GM12878 (cell line): ENCODE data around the gene NR6A1. TPM values are rescaled to one million over a fixed set of nuclear protein-coding genes. Genes with fewer than 3 reads are reported as not detected.

Experiments
- ATAC-seq: fragments of 200-7000 bp; cut with Tn5 transposase; 3 replicates; pipeline ENCODE4 v1.9.1; 2020; ENCODE audit warnings: mild to moderate bottlenecking, moderate library complexity
- BruUV-seq: library from RNA; stranded (reverse); fragments of 400-500 nt; replicated peaks from 2 replicates; lab custom pipeline; 2021; lab: Mats Ljungman, UMichigan
- CTCF ChIA-PET: fragments of 300-600 bp; sonication (Branson Sonifier 250); formaldehyde crosslinking; extraction: SDS; loops from one replicate; lab custom pipeline; 2021; ENCODE audit warnings: inconsistent platforms; lab: Yijun Ruan, JAX
- POLR2A ChIA-PET: fragments of 350-600 bp; formaldehyde crosslinking; extraction: SDS; loops from one replicate; lab custom pipeline; 2021; ENCODE audit warnings: inconsistent platforms; lab: Charles Lee
- RAD21 ChIA-PET: fragments of 300-600 bp; sonication (Branson Sonifier 250); formaldehyde crosslinking; loops from one replicate; lab custom pipeline; 2023; ENCODE audit warnings: antibody characterized with exemption; ENCODE audit not compliant: unreplicated experiment; lab: Charles Lee
- SMC1A ChIA-PET: fragments of 300-600 bp; sonication (Branson Sonifier 250); formaldehyde crosslinking; loops from one replicate; lab custom pipeline; 2023; ENCODE audit not compliant: unreplicated experiment, uncharacterized antibody; lab: Charles Lee
- DNase-seq: peaks from one replicate; pipeline ENCODE4 v3.0.0-alpha.2; 2011; ENCODE audit warnings: low read depth, low spot score
- FAIRE-seq: peaks from 3 replicates; lab custom pipeline; 2011; peaks lifted over from hg19 to GRCh38; lab: Jason Lieb, UNC
- H2AFZ ChIP-seq: 2 replicates; pipeline ENCODE4 v1.6.0; 2011; ENCODE audit warnings: low read depth, low read length, control low read depth; ENCODE audit not compliant: control insufficient read depth
- H3K27ac ChIP-seq: 2 replicates; pipeline ENCODE4 v1.5.1; 2011; ENCODE audit warnings: control low read depth; ENCODE audit not compliant: control insufficient read depth, insufficient read depth
- H3K27me3 ChIP-seq, 2 experiments: replicated peaks in 1 of 2; 2 replicates each; pipeline versions ENCODE4 v1.6.0 to v1.6.1; 2011; ENCODE audit warnings: low read length in 1 of 2; ENCODE audit not compliant: control insufficient read depth in 2 of 2, insufficient read depth in 2 of 2
- H3K36me3 ChIP-seq, 2 experiments: 2 replicates each; pipeline ENCODE4 v1.5.1; 2011; ENCODE audit warnings: low read length in 1 of 2; ENCODE audit not compliant: control insufficient read depth in 2 of 2, insufficient read depth in 2 of 2
- H3K4me1 ChIP-seq: 2 replicates; pipeline ENCODE4 v1.6.1; 2011; ENCODE audit warnings: mild to moderate bottlenecking, low read length, moderate library complexity, mixed read lengths; ENCODE audit not compliant: control insufficient read depth, insufficient read depth
- H3K4me2 ChIP-seq: 2 replicates; pipeline ENCODE4 v1.6.0; 2011; ENCODE audit warnings: control low read depth; ENCODE audit not compliant: control insufficient read depth, insufficient read depth
- H3K4me3 ChIP-seq: fragments of 200-600 bp; sonication (generic); 2 replicates; pipeline ENCODE4 v1.5.1; 2016
- H3K79me2 ChIP-seq: 2 replicates; pipeline ENCODE4 v1.6.0; 2011; ENCODE audit warnings: low read length; ENCODE audit not compliant: control insufficient read depth, insufficient read depth
- H3K9ac ChIP-seq: 2 replicates; pipeline ENCODE4 v1.8.0; 2011; ENCODE audit warnings: low read length, control low read depth, mixed read lengths; ENCODE audit not compliant: control insufficient read depth, insufficient read depth
- H3K9me3 ChIP-seq: replicated peaks from 3 replicates; pipeline ENCODE4 v1.5.1; 2011; ENCODE audit warnings: mild to moderate bottlenecking, low read length; ENCODE audit not compliant: control insufficient read depth, insufficient read depth
- H4K20me1 ChIP-seq: 2 replicates; pipeline ENCODE4 v1.6.0; 2011; ENCODE audit not compliant: control insufficient read depth, insufficient read depth
- EED ChIP-seq: sonication (generic); IDR thresholded peaks from 2 replicates; pipeline ENCODE4 v1.6.1; 2016; ENCODE audit warnings: antibody characterized with exemption, low read depth
- EP300 ChIP-seq, 2 experiments: fragments of 150-350 bp in 1 of 2; IDR thresholded peaks; 2 replicates each; pipeline ENCODE4 v1.6.1; 2011 to 2012; ENCODE audit warnings: low read depth in 2 of 2, low read length in 2 of 2, borderline replicate concordance in 1 of 2, improper control_type of control experiment in 1 of 2, inconsistent platforms in 1 of 2; ENCODE audit not compliant: control insufficient read depth in 1 of 2
- HCFC1 ChIP-seq: fragments of 150-350 bp; IDR thresholded peaks from 2 replicates; pipeline ENCODE4 v1.6.1; 2014; ENCODE audit warnings: low read length
- HDAC6 ChIP-seq: fragments of 200-600 bp; sonication (generic); IDR thresholded peaks from one replicate; pipeline ENCODE4 v1.8.0; 2017; ENCODE audit warnings: antibody characterized with exemption; ENCODE audit not compliant: unreplicated experiment
- KAT2A ChIP-seq: conservative IDR thresholded peaks from 2 replicates; pipeline ENCODE4 v1.6.1; 2011; ENCODE audit warnings: low read depth, low read length; ENCODE audit not compliant: control insufficient read depth
- MEF2B ChIP-seq: fragments of 450-650 bp; IDR thresholded peaks from 2 replicates; pipeline ENCODE4 v1.6.1; 2018; ENCODE audit warnings: mild to moderate bottlenecking, moderate library complexity; ENCODE audit not compliant: partially characterized antibody, poor library complexity, severe bottlenecking
- MTA3 ChIP-seq: IDR thresholded peaks from 2 replicates; pipeline ENCODE4 v1.6.1; 2012; ENCODE audit warnings: low read length, inconsistent platforms, borderline replicate concordance
- NBN ChIP-seq: fragments of 450-650 bp; IDR thresholded peaks from 2 replicates; pipeline ENCODE4 v1.6.1; 2016
- ZNF24 ChIP-seq: fragments of 450-650 bp; IDR thresholded peaks from 2 replicates; pipeline ENCODE4 v1.6.1; 2017; ENCODE audit warnings: antibody characterized with exemption, mild to moderate bottlenecking
- ZZZ3 ChIP-seq: IDR thresholded peaks from 2 replicates; pipeline ENCODE4 v1.6.1; 2011; ENCODE audit warnings: low read depth; ENCODE audit not compliant: control insufficient read depth, insufficient read length
- WGBS: methylation state at CpG from one replicate; pipeline ENCODE4 v1.1.6; 2016; ENCODE audit warnings: low lambda C conversion rate; ENCODE audit not compliant: insufficient replicate concordance, insufficient coverage; ENCODE audit errors: missing lambda C conversion rate; 5-methylcytosine and 5-hydroxymethylcytosine counted together
- in situ Hi-C: fragments of 300-500 bp; cut with MboI; formaldehyde crosslinking; loops from 9 replicates; pipeline ENCODE4 v1.14.3; 2018; ENCODE audit warnings: mixed read lengths
- intact Hi-C: fragments of 100-400 bp; cut with micrococcal nuclease; formaldehyde crosslinking; loops from one replicate; pipeline ENCODE4 v1.14.2; 2022; ENCODE audit not compliant: unreplicated experiment
- polyA plus RNA-seq, 11 experiments: library from polyadenylated mRNA; depleted of rRNA in 4 of 11; unstranded in 6 of 11; stranded (reverse) in 5 of 11; fragments of >200 nt; fragmentation: Nextera tagmentation in 4 of 11; fragmentation: Illumina TruSeq in 1 of 11; extraction: Ambion mirVana in 4 of 11; extraction: Trizol in 1 of 11; gene quantifications; 1 replicate in 1 of 11; 2 replicates in 10 of 11; pipeline versions ENCODE4 v1.2.1 to v1.2.3, GENCODE V29; 2011 to 2016; ENCODE audit warnings: inconsistent platforms in 2 of 11, missing spikeins in 2 of 11, low read depth in 1 of 11
- total RNA-seq, 4 experiments: library from RNA; depleted of rRNA in 3 of 4; stranded (reverse); fragments of >200 nt in 3 of 4; fragmentation: Illumina TruSeq in 1 of 4; extraction: Trizol in 1 of 4; gene quantifications; 2 replicates each; pipeline versions ENCODE4 v1.2.1 to v1.2.3, GENCODE V29; 2013 to 2021
- TF ChIP-seq, protein P1 (sequence below): fragments of 450-650 bp; IDR thresholded peaks from 2 replicates; pipeline ENCODE4 v1.6.1; 2018; ENCODE audit warnings: borderline replicate concordance, mild to moderate bottlenecking; ENCODE audit not compliant: partially characterized antibody
- TF ChIP-seq, protein P2 (sequence below): fragments of 450-650 bp; IDR thresholded peaks from 2 replicates; pipeline ENCODE4 v1.6.1; 2018; ENCODE audit warnings: mild to moderate bottlenecking, low read depth, moderate library complexity; ENCODE audit not compliant: partially characterized antibody
- TF ChIP-seq, protein P3 (sequence below): IDR thresholded peaks from 2 replicates; pipeline ENCODE4 v1.6.1; 2011; ENCODE audit warnings: low read depth, mild to moderate bottlenecking, low read length, moderate library complexity, borderline replicate concordance; ENCODE audit errors: extremely low read depth

The NR6A1 gene
- total and polyA plus RNA-seq, 10 of the 15 experiments (the other 5 are each of a cell fraction or from before 2014, with no cell fraction given): 1.2 to 9.2 (median 4.6) TPM

DNA sequence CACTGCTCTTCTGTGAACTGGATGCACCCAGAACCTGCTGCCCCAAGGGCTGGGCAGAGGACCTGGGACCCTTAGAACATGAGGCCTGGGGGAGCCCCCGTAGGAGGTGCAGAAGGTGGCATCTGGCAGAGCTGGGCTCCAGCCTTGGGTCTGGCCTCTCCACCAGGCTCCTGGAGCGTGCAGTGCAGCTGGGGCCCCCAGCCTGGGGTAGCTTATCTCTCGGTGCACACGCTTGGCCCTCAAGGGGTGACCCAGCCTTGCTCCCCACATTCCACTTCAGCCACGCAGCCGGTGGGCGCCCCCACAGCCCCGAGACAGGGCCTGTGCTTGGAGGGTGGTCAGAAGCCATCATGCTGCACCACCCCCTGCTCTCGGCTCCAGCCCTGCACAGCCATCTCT lies 258.3 kb downstream of the NR6A1 start:
- H3K79me2 ChIP-seq: no peaks in the 10 kb centered on the region
- DNase-seq (no peak), FAIRE-seq (no peak), ATAC-seq (no peak; the same call in 2 of the 3 replicates)
- no peaks in the 10 kb centered on the region for H3K4me1 ChIP-seq
- POLR2A ChIA-PET: no interaction called here
- H3K4me3 ChIP-seq: no peak overlapping the region
- H3K9me3 ChIP-seq: no peaks in the 10 kb centered on the region
- H3K36me3 ChIP-seq: no peaks in the 10 kb centered on the region
- SMC1A ChIA-PET: no interaction called here
- no peaks in the 10 kb centered on the region for H4K20me1 ChIP-seq
- RAD21 ChIA-PET: no interaction called here
- no peak for TF ChIP-seq HCFC1
- no peak for TF ChIP-seq HDAC6
- TF ChIP-seq MTA3: no peak
- TF ChIP-seq, protein P1, sequence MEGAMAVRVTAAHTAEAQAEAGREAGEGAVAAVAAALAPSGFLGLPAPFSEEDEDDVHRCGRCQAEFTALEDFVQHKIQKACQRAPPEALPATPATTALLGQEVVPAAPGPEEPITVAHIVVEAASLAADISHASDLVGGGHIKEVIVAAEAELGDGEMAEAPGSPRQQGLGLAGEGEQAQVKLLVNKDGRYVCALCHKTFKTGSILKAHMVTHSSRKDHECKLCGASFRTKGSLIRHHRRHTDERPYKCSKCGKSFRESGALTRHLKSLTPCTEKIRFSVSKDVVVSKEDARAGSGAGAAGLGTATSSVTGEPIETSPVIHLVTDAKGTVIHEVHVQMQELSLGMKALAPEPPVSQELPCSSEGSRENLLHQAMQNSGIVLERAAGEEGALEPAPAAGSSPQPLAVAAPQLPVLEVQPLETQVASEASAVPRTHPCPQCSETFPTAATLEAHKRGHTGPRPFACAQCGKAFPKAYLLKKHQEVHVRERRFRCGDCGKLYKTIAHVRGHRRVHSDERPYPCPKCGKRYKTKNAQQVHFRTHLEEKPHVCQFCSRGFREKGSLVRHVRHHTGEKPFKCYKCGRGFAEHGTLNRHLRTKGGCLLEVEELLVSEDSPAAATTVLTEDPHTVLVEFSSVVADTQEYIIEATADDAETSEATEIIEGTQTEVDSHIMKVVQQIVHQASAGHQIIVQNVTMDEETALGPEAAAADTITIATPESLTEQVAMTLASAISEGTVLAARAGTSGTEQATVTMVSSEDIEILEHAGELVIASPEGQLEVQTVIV: no peak
- TF ChIP-seq NBN: no peak
- no peak for TF ChIP-seq ZZZ3
- TF ChIP-seq, protein P2, sequence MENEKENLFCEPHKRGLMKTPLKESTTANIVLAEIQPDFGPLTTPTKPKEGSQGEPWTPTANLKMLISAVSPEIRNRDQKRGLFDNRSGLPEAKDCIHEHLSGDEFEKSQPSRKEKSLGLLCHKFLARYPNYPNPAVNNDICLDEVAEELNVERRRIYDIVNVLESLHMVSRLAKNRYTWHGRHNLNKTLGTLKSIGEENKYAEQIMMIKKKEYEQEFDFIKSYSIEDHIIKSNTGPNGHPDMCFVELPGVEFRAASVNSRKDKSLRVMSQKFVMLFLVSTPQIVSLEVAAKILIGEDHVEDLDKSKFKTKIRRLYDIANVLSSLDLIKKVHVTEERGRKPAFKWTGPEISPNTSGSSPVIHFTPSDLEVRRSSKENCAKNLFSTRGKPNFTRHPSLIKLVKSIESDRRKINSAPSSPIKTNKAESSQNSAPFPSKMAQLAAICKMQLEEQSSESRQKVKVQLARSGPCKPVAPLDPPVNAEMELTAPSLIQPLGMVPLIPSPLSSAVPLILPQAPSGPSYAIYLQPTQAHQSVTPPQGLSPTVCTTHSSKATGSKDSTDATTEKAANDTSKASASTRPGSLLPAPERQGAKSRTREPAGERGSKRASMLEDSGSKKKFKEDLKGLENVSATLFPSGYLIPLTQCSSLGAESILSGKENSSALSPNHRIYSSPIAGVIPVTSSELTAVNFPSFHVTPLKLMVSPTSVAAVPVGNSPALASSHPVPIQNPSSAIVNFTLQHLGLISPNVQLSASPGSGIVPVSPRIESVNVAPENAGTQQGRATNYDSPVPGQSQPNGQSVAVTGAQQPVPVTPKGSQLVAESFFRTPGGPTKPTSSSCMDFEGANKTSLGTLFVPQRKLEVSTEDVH: no peak
- TF ChIP-seq KAT2A: no peak
- TF ChIP-seq ZNF24: no peak
- no peak for TF ChIP-seq MEF2B
- no peak for TF ChIP-seq EED
- TF ChIP-seq, protein P3, sequence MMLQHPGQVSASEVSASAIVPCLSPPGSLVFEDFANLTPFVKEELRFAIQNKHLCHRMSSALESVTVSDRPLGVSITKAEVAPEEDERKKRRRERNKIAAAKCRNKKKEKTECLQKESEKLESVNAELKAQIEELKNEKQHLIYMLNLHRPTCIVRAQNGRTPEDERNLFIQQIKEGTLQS: no peak
- TF ChIP-seq EP300 (IDR thresholded peaks at IDR 0.05; ENCODE audit: borderline replicate concordance in 1 of 2, control insufficient read depth in 1 of 2, low read depth in 2 of 2, low read length in 2 of 2): no peak
- no peak overlapping the region for H2AFZ ChIP-seq
- no TSS peak for BruUV-seq
- no peak overlapping the region for H3K9ac ChIP-seq
- H3K27ac ChIP-seq: no peak overlapping the region
- no peaks in the 10 kb centered on the region for H3K27me3 ChIP-seq
- H3K4me2 ChIP-seq: no peak overlapping the region
- intact Hi-C loops (no loop called here), in situ Hi-C loops (no loop called here)
- 44% methylated on average over 9 of the region's 9 CpGs for WGBS
- CTCF ChIA-PET: no interaction called here
